GM12892 (cell line): Measurements from ENCODE around the gene OR2G3.

Experiments used
- POLR2A ChIP-seq: IDR thresholded peaks from 2 replicates; pipeline ENCODE4 v1.6.1; 2011; ENCODE audit warnings: low read depth, low read length, control low read depth
- POLR2AphosphoS5 ChIP-seq: IDR thresholded peaks from 2 replicates; pipeline ENCODE4 v1.6.1; 2011; ENCODE audit warnings: low read depth, low read length, control low read depth
- TAF1 ChIP-seq: IDR thresholded peaks from 2 replicates; pipeline ENCODE4 v1.6.1; 2011; ENCODE audit warnings: low read depth, mild to moderate bottlenecking, control low read depth, low read length, borderline replicate concordance

- no peak for TF ChIP-seq POLR2A
- TF ChIP-seq POLR2AphosphoS5, result no peak
- TF ChIP-seq TAF1, result no peak
These were observed 33.4 kb downstream of the OR2G3 start for GRCh38 chr1:247638781-247639180.
